ENCODE measurements around the gene RTF2. TPM values are rescaled to one million over a fixed set of nuclear protein-coding genes. Genes with fewer than 3 reads are reported as not detected.

Gene RTF2, protein sequence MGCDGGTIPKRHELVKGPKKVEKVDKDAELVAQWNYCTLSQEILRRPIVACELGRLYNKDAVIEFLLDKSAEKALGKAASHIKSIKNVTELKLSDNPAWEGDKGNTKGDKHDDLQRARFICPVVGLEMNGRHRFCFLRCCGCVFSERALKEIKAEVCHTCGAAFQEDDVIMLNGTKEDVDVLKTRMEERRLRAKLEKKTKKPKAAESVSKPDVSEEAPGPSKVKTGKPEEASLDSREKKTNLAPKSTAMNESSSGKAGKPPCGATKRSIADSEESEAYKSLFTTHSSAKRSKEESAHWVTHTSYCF
- total RNA-seq (2022; extraction: Qiagen RNA extraction), result 81.2 to 97.5 TPM (median 88.2 TPM) in 5 replicates

DNA sequence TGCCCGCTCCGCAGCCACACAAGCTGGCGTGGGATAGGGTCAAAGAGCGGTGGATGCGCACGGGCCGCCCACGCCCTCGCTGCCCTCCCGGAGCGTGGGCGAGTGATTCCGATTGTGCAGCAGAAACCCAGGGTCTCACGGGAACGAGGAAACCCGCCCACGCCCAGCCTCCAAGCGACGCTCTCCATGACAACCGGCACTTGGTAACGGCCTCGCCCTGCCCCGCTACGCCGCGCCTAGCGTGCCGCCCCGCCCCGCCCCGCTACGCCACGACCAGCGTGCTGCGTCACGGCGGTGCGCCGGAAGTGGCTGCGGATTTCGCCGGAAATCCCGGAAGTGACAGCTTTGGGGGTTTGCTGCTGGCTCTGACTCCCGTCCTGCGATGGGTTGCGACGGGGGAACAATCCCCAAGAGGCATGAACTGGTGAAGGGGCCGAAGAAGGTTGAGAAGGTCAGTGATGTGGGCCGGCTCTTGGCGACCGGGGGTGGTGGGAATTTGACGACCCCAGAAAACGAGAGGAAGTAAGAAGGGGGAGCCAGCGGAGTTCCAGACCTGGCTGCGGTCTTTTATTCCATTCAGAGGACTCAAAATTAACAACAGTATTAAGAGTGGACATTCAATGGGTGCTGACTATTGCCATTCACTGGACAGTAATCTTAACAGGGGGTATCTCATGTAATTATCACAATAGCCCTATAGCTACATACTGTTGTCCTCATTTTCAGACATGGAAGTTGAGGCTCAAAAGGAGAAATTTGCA lies at the start of gene RTF2:
Gene RTF2, plus strand, starts transcription at position 312 of the 761 bp plus-strand sequence. Its CDS starts 71 bp downstream, at position 383.

DNA sequence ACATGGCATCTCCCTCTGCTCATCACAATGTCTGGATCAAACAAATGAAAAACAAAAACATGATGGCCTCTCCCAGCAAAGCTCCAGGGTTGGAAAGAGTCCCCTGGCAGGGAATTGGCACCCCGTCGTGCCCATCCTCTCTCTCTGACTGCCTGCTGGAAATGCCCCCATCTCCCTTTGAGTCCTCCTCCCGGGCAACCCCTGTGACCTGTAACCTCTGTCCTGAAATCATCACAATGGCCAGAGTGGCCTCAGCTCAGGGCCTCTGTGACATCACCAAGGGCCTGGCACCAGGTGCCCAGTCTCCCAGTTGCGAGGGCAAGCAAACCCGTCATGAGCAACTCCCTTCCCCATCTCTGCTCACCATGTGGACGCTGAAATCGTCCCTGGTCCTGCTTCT lies 56.0 kb downstream of the RTF2 start, which contains the start of gene FAM209A:
Gene FAM209A, plus strand, starts transcription at position 301 of the 400 bp plus-strand sequence. Its CDS starts 65 bp downstream, at position 366.

DNA sequence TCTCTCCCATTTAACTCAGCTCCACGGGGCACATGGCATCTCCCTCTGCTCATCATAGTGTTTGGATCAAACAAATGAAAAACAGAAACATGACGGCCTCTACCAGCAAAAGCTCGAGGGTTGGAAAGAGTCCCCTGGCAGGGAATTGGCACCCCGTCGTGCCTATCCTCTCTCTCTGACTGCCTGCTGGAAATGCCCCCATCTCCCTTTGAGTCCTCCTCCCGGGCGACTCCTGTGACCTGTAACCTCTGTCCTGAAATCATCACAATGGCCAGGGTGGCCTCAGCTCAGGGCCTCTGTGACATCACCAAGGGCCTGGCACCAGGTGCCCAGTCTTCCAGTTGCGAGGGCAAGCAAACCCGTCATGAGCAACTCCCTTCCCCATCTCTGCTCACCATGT lies 64.5 kb downstream of the RTF2 start, which contains the start of gene FAM209B:
Gene FAM209B, plus strand, starts transcription at position 301 of the 400 bp plus-strand sequence. Its CDS starts 96 bp downstream, at position 397.

Other genes starting within 250 kb of the RTF2 start
- gene MC3R, start 219.9 kb upstream of the RTF2 start, total RNA-seq (2022; extraction: Qiagen RNA extraction), result not detected in 5 replicates
- 10.2 to 12.8 TPM (median 11.5 TPM) in 5 replicates for gene FAM210B, start 109.7 kb upstream of the RTF2 start, total RNA-seq (2022; extraction: Qiagen RNA extraction)
- gene AURKA, start 76.4 kb upstream of the RTF2 start, total RNA-seq (2022; extraction: Qiagen RNA extraction), result 94.7 to 105 TPM (median 103 TPM) in 5 replicates
- gene CSTF1, start 76.0 kb upstream of the RTF2 start, total RNA-seq (2022; extraction: Qiagen RNA extraction), result 34.6 to 39.8 TPM (median 36.4 TPM) in 5 replicates
- 0.05 to 0.06 TPM in 2 of 5 replicates, not detected in the others for gene CASS4, start 56.4 kb upstream of the RTF2 start, total RNA-seq (2022; extraction: Qiagen RNA extraction)
- 0.28 to 0.43 TPM (median 0.30 TPM) in 4 of 5 replicates, not detected in the other for gene FAM209A, start 56.1 kb downstream of the RTF2 start, total RNA-seq (2022; extraction: Qiagen RNA extraction)
- gene FAM209B, start 64.6 kb downstream of the RTF2 start, total RNA-seq (2022; extraction: Qiagen RNA extraction), result 0.22 to 0.67 TPM (median 0.34 TPM) in 5 replicates
- 13.1 to 15.0 TPM (median 13.5 TPM) in 5 replicates for gene TFAP2C, start 160.7 kb downstream of the RTF2 start, total RNA-seq (2022; extraction: Qiagen RNA extraction)

All from A549 treated with Mapracorat at 1 μM for 4 hours (cell line).